GM23338 (cell line): ENCODE data around the gene RFNG.
A peak's percentile ranks its signal among the peaks of the same experiment; 100 is the strongest.

ENCODE experiments used
- CREB1 ChIP-seq: fragments of 250-450 bp; sonication (Bioruptor Pico); IDR thresholded peaks from 2 replicates; pipeline ENCODE4 v1.5.0; 2020; ENCODE audit warnings: low read depth, mild to moderate bottlenecking, moderate library complexity
- EZH2 ChIP-seq: fragments of 200-600 bp; sonication (generic); IDR thresholded peaks from one replicate; pipeline ENCODE4 v1.8.0; 2017; ENCODE audit warnings: antibody characterized with exemption, mild to moderate bottlenecking, low read depth; ENCODE audit not compliant: unreplicated experiment
- EZH2phosphoT487 ChIP-seq: fragments of 200-600 bp; sonication (generic); IDR thresholded peaks from one replicate; pipeline ENCODE4 v1.8.1; 2018; ENCODE audit warnings: antibody characterized with exemption; ENCODE audit not compliant: unreplicated experiment
- POLR2AphosphoS5 ChIP-seq: IDR thresholded peaks from 2 replicates; pipeline ENCODE4 v1.6.1; 2016; ENCODE audit warnings: antibody characterized with exemption, low read depth
- STAT1 ChIP-seq: IDR thresholded peaks from one replicate; pipeline ENCODE4 v1.6.1; 2016; ENCODE audit warnings: antibody characterized with exemption; ENCODE audit not compliant: unreplicated experiment
- ZNF331 ChIP-seq: fragments of 250-450 bp; sonication (Bioruptor Pico); IDR thresholded peaks from 2 replicates; pipeline ENCODE4 v1.5.0; 2020; ENCODE audit warnings: low read depth, mild to moderate bottlenecking, moderate library complexity
- TF ChIP-seq, protein P1 (sequence below), 2 experiments: fragments of 200-600 bp in 1 of 2; sonication (generic) in 1 of 2; conservative IDR thresholded peaks; 2 replicates each; pipeline versions ENCODE4 v1.5.1 to v1.6.1; 2016 to 2017; ENCODE audit warnings: antibody characterized with exemption in 2 of 2, low read depth in 2 of 2, mild to moderate bottlenecking in 2 of 2, moderate library complexity in 1 of 2
- TF ChIP-seq, protein P2 (sequence below): IDR thresholded peaks from one replicate; pipeline ENCODE4 v1.6.1; 2018; ENCODE audit warnings: antibody characterized with exemption; ENCODE audit not compliant: unreplicated experiment

DNA sequence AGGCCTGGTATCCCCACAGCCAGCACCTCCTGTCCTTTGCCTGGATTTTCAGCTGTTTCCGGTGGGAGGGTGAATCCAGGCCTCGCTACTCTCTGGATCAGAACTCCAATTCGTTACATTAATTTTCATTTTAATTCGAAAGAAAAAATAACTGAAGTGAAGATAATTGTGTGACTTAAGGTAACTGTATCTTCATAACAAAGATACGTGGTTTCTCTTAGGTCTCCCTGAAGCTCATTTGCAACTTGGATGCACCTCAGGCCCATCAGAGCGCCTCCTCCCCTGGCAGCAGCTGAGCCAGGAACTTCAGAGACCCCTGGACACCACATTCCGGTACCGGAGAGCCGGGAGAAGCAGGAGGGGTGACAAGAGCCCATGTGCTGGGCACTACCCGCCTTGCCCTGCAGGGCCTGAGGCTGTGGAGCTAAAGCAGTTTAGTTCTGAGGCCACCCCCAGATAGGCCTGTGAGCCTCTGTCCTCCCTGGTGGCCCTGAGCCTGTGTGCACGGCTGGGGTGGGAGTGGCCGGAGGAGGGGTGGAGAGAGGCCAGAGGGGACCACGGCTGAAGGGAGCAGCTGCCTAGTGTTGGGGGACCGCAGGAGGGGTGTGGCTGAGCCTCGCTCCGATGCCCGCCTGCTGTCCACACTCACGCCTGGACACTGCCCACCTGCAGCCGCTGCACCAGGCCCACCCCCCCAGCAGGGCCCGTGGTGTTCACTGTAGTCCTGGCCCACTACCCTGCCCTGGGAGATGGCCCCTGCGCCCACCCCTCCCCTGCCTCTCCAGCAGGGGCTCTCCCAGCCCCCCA lies 25.4 kb upstream of the RFNG start:
- TF ChIP-seq, protein P1, sequence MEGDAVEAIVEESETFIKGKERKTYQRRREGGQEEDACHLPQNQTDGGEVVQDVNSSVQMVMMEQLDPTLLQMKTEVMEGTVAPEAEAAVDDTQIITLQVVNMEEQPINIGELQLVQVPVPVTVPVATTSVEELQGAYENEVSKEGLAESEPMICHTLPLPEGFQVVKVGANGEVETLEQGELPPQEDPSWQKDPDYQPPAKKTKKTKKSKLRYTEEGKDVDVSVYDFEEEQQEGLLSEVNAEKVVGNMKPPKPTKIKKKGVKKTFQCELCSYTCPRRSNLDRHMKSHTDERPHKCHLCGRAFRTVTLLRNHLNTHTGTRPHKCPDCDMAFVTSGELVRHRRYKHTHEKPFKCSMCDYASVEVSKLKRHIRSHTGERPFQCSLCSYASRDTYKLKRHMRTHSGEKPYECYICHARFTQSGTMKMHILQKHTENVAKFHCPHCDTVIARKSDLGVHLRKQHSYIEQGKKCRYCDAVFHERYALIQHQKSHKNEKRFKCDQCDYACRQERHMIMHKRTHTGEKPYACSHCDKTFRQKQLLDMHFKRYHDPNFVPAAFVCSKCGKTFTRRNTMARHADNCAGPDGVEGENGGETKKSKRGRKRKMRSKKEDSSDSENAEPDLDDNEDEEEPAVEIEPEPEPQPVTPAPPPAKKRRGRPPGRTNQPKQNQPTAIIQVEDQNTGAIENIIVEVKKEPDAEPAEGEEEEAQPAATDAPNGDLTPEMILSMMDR (conservative IDR thresholded peaks at IDR 0.05; ENCODE audit: low read depth in 2 of 2), result no peak
- TF ChIP-seq, protein P2, sequence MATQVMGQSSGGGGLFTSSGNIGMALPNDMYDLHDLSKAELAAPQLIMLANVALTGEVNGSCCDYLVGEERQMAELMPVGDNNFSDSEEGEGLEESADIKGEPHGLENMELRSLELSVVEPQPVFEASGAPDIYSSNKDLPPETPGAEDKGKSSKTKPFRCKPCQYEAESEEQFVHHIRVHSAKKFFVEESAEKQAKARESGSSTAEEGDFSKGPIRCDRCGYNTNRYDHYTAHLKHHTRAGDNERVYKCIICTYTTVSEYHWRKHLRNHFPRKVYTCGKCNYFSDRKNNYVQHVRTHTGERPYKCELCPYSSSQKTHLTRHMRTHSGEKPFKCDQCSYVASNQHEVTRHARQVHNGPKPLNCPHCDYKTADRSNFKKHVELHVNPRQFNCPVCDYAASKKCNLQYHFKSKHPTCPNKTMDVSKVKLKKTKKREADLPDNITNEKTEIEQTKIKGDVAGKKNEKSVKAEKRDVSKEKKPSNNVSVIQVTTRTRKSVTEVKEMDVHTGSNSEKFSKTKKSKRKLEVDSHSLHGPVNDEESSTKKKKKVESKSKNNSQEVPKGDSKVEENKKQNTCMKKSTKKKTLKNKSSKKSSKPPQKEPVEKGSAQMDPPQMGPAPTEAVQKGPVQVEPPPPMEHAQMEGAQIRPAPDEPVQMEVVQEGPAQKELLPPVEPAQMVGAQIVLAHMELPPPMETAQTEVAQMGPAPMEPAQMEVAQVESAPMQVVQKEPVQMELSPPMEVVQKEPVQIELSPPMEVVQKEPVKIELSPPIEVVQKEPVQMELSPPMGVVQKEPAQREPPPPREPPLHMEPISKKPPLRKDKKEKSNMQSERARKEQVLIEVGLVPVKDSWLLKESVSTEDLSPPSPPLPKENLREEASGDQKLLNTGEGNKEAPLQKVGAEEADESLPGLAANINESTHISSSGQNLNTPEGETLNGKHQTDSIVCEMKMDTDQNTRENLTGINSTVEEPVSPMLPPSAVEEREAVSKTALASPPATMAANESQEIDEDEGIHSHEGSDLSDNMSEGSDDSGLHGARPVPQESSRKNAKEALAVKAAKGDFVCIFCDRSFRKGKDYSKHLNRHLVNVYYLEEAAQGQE, result no peak
- no peak for TF ChIP-seq EZH2
- TF ChIP-seq CREB1 (CRISPR knock-in tag), result no peak
- 0 out of 2 replicates have a peak, but pooled peaks have one; percentile 7 for TF ChIP-seq POLR2AphosphoS5
- no peak for TF ChIP-seq STAT1
- no peak for TF ChIP-seq EZH2phosphoT487
- no peak for TF ChIP-seq ZNF331 (CRISPR knock-in tag)
